Colonic mucosa (tissue), 4 donors: ENCODE results near the gene BMI1. TPM values are rescaled to one million over a fixed set of nuclear protein-coding genes. Genes with fewer than 3 reads are reported as not detected.
"Not testable (repeated sequence)": the region's sequence is repeated elsewhere in the genome, so short reads cannot be mapped to it uniquely, and the experiment has no call there.

ENCODE experiments used
- DNase-seq: peaks from one replicate; pipeline ENCODE4 v3.0.0-alpha.2; 2020
- H3K27ac ChIP-seq: fragments of 200-600 bp; one replicate; pipeline ENCODE4 v1.8.0; 2021
- H3K27me3 ChIP-seq: fragments of 200-600 bp; one replicate; pipeline ENCODE4 v1.8.0; 2021
- H3K36me3 ChIP-seq: fragments of 200-600 bp; one replicate; pipeline ENCODE4 v1.8.0; 2021
- H3K4me1 ChIP-seq: fragments of 200-600 bp; one replicate; pipeline ENCODE4 v1.8.0; 2021; ENCODE audit warnings: mild to moderate bottlenecking
- H3K4me3 ChIP-seq: fragments of 200-600 bp; one replicate; pipeline ENCODE4 v1.8.0; 2021
- H3K9ac ChIP-seq, 2 donors: one replicate each; pipeline ENCODE4 v1.7.0; 2013; ENCODE audit warnings: control low read depth in 2 of 2, low read depth in 2 of 2, low read length in 2 of 2
- H3K9me3 ChIP-seq: fragments of 200-600 bp; one replicate; pipeline ENCODE4 v1.8.0; 2021
- intact Hi-C: fragments of 100-400 bp; cut with DNase I; formaldehyde crosslinking; loops from one replicate; pipeline ENCODE4 v1.14.1; 2022
- total RNA-seq, 2 donors: library from RNA; stranded (reverse); fragmentation: NEBNext Ultra II Directional in 1 of 2; extraction: Animal tissue kit (Norgen Biotek cat#: 25700) in 1 of 2; gene quantifications; one replicate each; pipeline ENCODE4 v1.2.1, GENCODE V29; 2021
- TF ChIP-seq, protein P1 (sequence below): fragments of 200-600 bp; IDR thresholded peaks from one replicate; pipeline ENCODE4 v1.8.0; 2022; ENCODE audit warnings: antibody characterized with exemption, mild to moderate bottlenecking
- donor health status: healthy.
- donor health status: DM: no; HTN: no; CAD: no.
- donor health status: DM: no; HTN: no; CAD: no.

The BMI1 gene
- total RNA-seq, 2 donors from 2014 or later, result 23.5 to 28.6 TPM

DNA sequence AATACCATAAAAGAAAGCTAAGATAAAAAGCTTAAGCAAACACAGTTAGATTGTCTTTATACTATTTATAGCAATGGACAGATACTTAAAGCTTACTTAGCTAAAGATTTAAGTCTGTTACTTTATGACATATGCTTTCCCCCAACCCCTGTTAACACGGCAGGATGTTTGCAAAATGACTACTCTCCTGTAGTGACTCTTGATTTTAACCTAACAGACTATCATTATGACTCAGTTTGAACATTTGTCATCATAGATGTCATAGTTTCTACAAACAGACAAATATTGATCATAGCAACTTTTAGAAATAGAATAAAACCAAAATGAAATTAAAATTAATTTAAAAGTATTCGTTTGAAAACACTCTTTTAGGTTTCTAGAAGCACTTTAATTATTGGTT is 12.5 kb upstream of the BMI1 start:
- Histone ChIP-seq H3K27me3 (no peaks in the 10 kb centered on the region), H3K9ac (no peak overlapping the region), H3K4me1 (no peaks in the 10 kb centered on the region), H3K4me3 (no peak overlapping the region), H3K27ac (no peak overlapping the region), H3K36me3 (no peaks in the 10 kb centered on the region), H3K9me3 (no peaks in the 10 kb centered on the region)
- TF ChIP-seq, protein P1, sequence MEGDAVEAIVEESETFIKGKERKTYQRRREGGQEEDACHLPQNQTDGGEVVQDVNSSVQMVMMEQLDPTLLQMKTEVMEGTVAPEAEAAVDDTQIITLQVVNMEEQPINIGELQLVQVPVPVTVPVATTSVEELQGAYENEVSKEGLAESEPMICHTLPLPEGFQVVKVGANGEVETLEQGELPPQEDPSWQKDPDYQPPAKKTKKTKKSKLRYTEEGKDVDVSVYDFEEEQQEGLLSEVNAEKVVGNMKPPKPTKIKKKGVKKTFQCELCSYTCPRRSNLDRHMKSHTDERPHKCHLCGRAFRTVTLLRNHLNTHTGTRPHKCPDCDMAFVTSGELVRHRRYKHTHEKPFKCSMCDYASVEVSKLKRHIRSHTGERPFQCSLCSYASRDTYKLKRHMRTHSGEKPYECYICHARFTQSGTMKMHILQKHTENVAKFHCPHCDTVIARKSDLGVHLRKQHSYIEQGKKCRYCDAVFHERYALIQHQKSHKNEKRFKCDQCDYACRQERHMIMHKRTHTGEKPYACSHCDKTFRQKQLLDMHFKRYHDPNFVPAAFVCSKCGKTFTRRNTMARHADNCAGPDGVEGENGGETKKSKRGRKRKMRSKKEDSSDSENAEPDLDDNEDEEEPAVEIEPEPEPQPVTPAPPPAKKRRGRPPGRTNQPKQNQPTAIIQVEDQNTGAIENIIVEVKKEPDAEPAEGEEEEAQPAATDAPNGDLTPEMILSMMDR, result no peak
- intact Hi-C loops, result no loop called here
- no peak for DNase-seq

DNA sequence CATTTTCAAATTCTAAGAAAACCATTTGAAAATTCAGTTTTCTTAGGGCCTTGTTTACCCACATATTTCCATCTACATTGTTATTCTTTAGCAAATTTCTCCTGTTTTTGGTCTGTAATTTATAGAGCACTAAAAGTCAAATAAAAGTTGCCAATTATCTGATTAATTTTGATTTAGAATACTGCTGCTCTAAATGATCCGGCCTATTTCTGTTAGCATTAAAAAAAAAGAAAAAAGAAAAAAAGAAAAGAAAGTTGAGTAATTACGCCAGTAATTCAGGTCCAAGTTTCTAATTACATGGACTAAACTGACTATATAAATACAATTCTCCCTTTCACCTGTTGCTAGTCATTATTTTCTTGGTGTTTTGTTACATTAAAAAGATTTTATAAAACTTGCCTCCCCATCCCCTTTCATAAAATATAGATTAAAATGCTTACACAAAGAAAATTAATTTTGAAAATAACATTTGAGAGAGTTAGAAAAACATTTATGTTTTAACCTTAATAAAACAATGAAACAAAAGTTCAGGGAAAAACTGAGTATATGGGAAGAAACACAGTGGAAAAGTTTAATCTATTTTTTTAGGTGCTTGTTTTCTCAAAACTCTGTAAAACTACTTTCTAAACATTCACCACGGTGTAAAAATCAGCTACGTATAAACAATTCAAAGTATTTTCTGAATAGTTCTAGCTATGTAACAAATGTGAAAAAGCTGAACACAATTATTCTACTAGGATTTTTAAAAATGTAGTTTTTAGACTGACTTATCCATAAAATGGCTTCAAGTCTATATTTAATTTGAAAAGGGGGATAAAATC is 11.5 kb upstream of the BMI1 start:
- intact Hi-C loops, result no loop called here
- H3K4me1 ChIP-seq, result no peaks in the 10 kb centered on the region
- no peak overlapping the region for H3K27ac ChIP-seq
- H3K4me3 ChIP-seq, result no peak overlapping the region
- H3K27me3 ChIP-seq, result no peaks in the 10 kb centered on the region
- TF ChIP-seq, protein P1, result no peak
- no peak for DNase-seq
- no peaks in the 10 kb centered on the region for H3K36me3 ChIP-seq
- H3K9ac ChIP-seq, result no peak overlapping the region
- no peaks in the 10 kb centered on the region for H3K9me3 ChIP-seq

DNA sequence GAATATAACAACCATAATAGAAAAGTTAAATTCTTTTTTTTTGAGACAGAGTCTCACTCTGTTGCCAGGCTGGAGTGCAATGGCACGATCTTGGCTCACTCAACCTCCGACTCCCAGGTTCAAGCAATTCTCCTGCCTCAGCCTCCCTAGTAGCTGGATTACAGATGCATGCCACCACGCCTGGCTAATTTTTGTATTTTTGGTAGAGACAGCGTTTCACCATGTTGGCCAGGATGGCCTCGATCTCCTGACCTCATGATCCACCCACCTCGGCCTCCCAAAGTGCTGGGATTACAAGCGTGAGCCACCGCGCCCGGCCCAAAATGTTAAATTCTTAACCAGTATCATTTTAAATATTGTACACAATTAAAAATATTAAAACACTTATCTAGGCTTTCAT is 10.9 kb upstream of the BMI1 start:
- H3K4me3 ChIP-seq, H3K9me3 ChIP-seq, H3K27me3 ChIP-seq, H3K4me1 ChIP-seq, DNase-seq, intact Hi-C loops, H3K36me3 ChIP-seq, H3K27ac ChIP-seq, H3K9ac ChIP-seq: not testable (repeated sequence)

DNA sequence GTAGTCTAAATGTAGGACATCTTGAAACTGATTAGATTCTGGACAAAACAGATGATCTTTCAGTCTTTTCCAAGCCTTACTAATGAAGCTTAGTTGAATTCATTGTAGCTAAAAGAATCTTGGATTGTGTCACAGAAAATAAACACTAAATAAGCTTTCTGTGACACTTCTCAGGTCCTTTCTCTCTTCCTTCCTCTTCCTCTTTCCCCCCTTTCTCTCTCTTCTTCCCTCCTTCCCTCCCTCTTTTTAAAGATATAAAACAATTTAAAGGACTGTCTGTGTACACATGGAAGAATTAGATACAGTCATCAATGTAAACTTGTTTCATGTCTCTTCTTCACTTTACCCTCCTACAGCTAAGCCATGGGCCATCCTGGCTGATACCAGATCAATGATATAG is 10.0 kb upstream of the BMI1 start:
- no peak for DNase-seq
- TF ChIP-seq, protein P1, result no peak
- Histone ChIP-seq H3K27me3 (no peaks in the 10 kb centered on the region), H3K27ac (no peak overlapping the region), H3K9me3 (no peaks in the 10 kb centered on the region), H3K36me3 (no peaks in the 10 kb centered on the region), H3K4me1 (no peaks in the 10 kb centered on the region), H3K4me3 (no peak overlapping the region), H3K9ac (no peak overlapping the region)
- intact Hi-C loops, result no loop called here

DNA sequence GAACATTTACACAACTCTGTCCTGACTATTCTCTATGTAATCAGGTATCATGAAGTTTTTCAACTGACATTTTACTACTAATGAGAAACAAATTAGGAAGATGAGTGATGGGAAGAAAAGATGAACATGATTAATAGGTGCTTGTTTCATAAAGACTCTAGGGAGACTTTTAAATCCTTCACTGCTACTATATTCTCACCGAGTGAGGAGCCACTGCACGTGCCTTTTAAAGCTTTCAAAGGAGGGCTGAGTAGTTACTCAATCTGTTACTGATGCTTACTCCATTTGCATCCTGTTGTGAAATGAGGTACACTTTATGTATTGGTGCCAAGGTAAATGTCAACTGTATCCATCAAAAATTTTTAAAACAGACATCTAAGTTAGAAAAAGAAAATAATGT is 6.0 kb upstream of the BMI1 start:
- Histone ChIP-seq H3K9ac (no peak overlapping the region), H3K27me3 (no peaks in the 10 kb centered on the region), H3K4me3 (no peak overlapping the region), H3K27ac (no peak overlapping the region), H3K4me1 (no peaks in the 10 kb centered on the region), H3K36me3 (no peaks in the 10 kb centered on the region), H3K9me3 (no peaks in the 10 kb centered on the region)
- DNase-seq, result no peak
- intact Hi-C loops, result no loop called here
- TF ChIP-seq, protein P1, result no peak
